Mucosa of rectum (tissue), 2 donors: ENCODE measurements around the gene HTR2C.
"Not testable (repeated sequence)": the region's sequence is repeated elsewhere in the genome, so short reads cannot be mapped to it uniquely, and the experiment has no call there.

Experiments
- H3K27ac ChIP-seq, 2 donors: one replicate each; pipeline ENCODE4 v1.7.0; 2013; ENCODE audit warnings: inconsistent platforms in 2 of 2, low read depth in 2 of 2, low read length in 2 of 2
- H3K27me3 ChIP-seq, 2 donors: one replicate each; pipeline ENCODE4 v1.7.0; 2013; ENCODE audit warnings: low read length in 2 of 2; ENCODE audit not compliant: control insufficient read depth in 2 of 2, insufficient read depth in 2 of 2
- H3K36me3 ChIP-seq, 2 donors: one replicate each; pipeline ENCODE4 v1.7.0; 2013; ENCODE audit warnings: low read length in 2 of 2; ENCODE audit not compliant: control insufficient read depth in 2 of 2, insufficient read depth in 2 of 2
- H3K4me1 ChIP-seq, 2 donors: one replicate each; pipeline ENCODE4 v1.7.0; 2013; ENCODE audit warnings: low read length in 2 of 2, mild to moderate bottlenecking in 1 of 2; ENCODE audit not compliant: control insufficient read depth in 2 of 2, insufficient read depth in 2 of 2
- H3K4me3 ChIP-seq, 2 donors: one replicate each; pipeline ENCODE4 v1.7.0; 2013; ENCODE audit warnings: low read length in 2 of 2
- H3K9ac ChIP-seq, 2 donors: one replicate each; pipeline ENCODE4 v1.7.0; 2013; ENCODE audit warnings: low read length in 2 of 2, low read depth in 1 of 2, mild to moderate bottlenecking in 1 of 2
- H3K9me3 ChIP-seq, 2 donors: one replicate each; pipeline ENCODE4 v1.7.0; 2013; ENCODE audit warnings: low read length in 2 of 2; ENCODE audit not compliant: control insufficient read depth in 2 of 2
- donor health status: healthy.
- donor health status: Normal muscosa, but diverticular disease.

Gene HTR2C

DNA sequence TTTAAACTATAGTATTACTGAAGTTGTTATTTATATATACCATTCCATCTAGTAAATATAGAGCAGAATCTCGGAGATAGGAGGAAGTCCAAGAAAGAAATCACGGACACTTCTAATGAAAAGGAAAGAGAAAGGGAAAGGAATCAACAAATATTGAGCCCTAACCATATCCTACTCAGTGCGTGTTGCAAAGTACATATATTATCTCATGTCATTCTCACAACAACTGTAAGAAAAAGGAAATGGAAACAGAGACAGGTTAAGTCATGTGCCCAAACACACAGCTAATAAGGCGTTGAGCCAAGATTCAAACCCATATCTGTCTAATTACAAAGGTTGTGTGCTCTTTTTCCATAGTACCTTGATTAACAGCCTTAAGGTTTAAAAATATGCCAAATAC lies 16.0 kb downstream of the HTR2C start:
- H3K9ac ChIP-seq = no peak overlapping the region

GRCh38 chrX:114606619-114607018 lies 22.7 kb downstream of the HTR2C start:
- H3K9ac ChIP-seq, H3K4me3 ChIP-seq, H3K27me3 ChIP-seq, H3K27ac ChIP-seq, H3K9me3 ChIP-seq, H3K4me1 ChIP-seq, H3K36me3 ChIP-seq: not testable (repeated sequence)

More for the DNA sequence above, 16.0 kb downstream of the HTR2C start:
- Histone ChIP-seq H3K27ac (no peak overlapping the region), H3K9me3 (no peaks in the 10 kb centered on the region), H3K27me3 (no peaks in the 10 kb centered on the region), H3K4me3 (no peak overlapping the region), H3K4me1 (no peaks in the 10 kb centered on the region), H3K36me3 (no peaks in the 10 kb centered on the region)

- no peak overlapping the region for H3K9ac ChIP-seq
- H3K36me3 ChIP-seq = no peaks in the 10 kb centered on the region
- H3K27ac ChIP-seq = no peak overlapping the region
- no peaks in the 10 kb centered on the region for H3K4me1 ChIP-seq
- H3K27me3 ChIP-seq = peaks cover 0 to 5% of the 10 kb centered on the region in 2 donors
- no peaks in the 10 kb centered on the region for H3K9me3 ChIP-seq
- H3K4me3 ChIP-seq = no peak overlapping the region
Measured at GRCh38 chrX:114611018-114611619, 27.2 kb downstream of the HTR2C start.

DNA sequence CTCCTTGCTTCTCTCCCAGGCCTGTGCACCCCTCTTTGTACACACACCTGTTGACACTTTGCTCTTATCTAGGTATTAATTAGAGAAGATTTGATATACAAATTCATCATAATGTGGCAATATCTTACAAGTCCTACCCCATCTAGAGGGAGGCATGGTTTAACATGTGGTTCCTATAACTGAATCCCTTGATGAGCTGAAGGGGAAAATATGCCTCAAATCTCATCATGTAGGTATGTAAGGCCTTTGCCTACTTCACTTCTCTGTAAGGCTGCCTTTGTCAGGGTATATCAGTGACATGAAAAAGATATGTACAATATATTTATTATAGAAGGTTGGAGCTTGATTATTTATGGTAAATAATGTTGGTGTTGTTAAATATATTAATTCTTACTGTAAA lies 31.9 kb downstream of the HTR2C start:
- H3K36me3 ChIP-seq = no peaks in the 10 kb centered on the region
- H3K4me3 ChIP-seq = no peak overlapping the region
- no peak overlapping the region for H3K9ac ChIP-seq
- H3K27ac ChIP-seq = no peak overlapping the region
- H3K27me3 ChIP-seq = no peaks in the 10 kb centered on the region
- no peaks in the 10 kb centered on the region for H3K4me1 ChIP-seq
- H3K9me3 ChIP-seq = no peaks in the 10 kb centered on the region

GRCh38 chrX:114619874-114620273 lies 36.0 kb downstream of the HTR2C start:
- no peak overlapping the region for H3K9ac ChIP-seq
- no peaks in the 10 kb centered on the region for H3K9me3 ChIP-seq
- no peaks in the 10 kb centered on the region for H3K36me3 ChIP-seq
- H3K27ac ChIP-seq = no peak overlapping the region
- H3K27me3 ChIP-seq = no peaks in the 10 kb centered on the region
- no peak overlapping the region for H3K4me3 ChIP-seq
- no peaks in the 10 kb centered on the region for H3K4me1 ChIP-seq

DNA sequence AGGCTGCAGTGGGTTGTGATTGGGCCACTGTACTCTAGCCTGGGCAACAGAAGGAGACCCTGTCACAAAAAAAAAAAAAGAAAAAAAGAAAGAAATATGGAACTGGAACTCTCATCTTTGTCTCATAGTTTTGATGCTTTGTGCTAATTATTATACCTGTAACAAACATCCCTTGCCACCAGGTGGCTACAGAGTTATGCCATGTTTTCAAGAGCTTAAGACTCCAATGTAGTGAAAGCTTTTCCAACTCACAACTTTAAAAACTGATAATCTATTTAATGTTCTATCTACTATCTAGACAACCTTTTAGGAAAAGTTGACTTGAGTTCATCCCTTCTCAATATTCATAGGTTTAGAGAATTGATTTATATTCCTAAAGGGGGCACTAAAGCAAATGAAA lies 42.4 kb downstream of the HTR2C start:
- Histone ChIP-seq H3K9ac (no peak overlapping the region), H3K36me3 (no peaks in the 10 kb centered on the region), H3K4me1 (no peaks in the 10 kb centered on the region)

DNA sequence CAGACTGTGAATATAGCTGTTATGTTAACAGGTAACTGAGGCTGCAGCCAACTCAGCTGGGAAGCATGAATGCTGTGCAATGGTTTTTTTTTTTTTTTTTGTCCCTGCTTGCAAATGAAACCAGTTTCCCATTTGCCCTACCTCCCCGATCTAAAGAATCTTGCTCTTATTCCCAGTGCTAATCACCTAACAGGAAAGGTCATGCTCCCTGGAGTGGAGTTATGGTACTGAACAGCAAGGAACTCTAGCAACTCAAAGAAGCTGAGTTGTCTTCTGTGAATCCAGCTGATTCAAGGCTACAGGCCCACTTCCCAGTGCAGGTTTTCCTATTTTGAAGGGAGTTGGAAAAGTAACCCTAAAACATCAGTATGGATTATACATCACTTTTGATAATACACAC lies 52.1 kb downstream of the HTR2C start:
- Histone ChIP-seq H3K27me3 (no peaks in the 10 kb centered on the region), H3K27ac (no peak overlapping the region), H3K4me1 (no peaks in the 10 kb centered on the region)

More for the DNA sequence above, 42.4 kb downstream of the HTR2C start:
- Histone ChIP-seq H3K9me3 (no peaks in the 10 kb centered on the region), H3K27ac (no peak overlapping the region), H3K4me3 (no peak overlapping the region), H3K27me3 (no peaks in the 10 kb centered on the region)

DNA sequence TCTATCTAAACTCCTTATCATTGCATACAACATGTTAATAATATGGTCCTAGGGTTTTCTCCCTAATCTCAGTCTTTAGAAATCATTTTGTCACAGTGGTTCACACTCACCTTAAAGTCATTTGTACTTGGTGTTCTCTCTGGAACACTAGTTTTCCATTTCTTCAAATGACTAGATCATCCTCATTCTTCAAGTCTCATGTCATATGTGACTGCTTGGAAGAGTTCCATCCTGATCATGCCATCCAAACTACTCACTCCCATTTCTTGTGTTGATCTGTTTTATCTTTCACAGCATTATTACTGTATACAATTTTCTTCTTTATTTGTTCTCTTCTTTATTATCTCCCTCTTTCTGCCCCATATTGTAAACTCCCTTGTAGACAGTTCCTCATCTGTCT lies 66.5 kb downstream of the HTR2C start:
- H3K4me1 ChIP-seq = no peaks in the 10 kb centered on the region
- H3K27me3 ChIP-seq = peaks cover 0 to 2% of the 10 kb centered on the region in 2 donors
- no peak overlapping the region for H3K9ac ChIP-seq
- H3K36me3 ChIP-seq = no peaks in the 10 kb centered on the region
- no peak overlapping the region for H3K4me3 ChIP-seq
- H3K9me3 ChIP-seq = no peaks in the 10 kb centered on the region
- H3K27ac ChIP-seq = no peak overlapping the region

More for the DNA sequence above, 52.1 kb downstream of the HTR2C start:
- no peaks in the 10 kb centered on the region for H3K36me3 ChIP-seq
- no peak overlapping the region for H3K4me3 ChIP-seq
- no peaks in the 10 kb centered on the region for H3K9me3 ChIP-seq
- H3K9ac ChIP-seq = no peak overlapping the region

- H3K36me3 ChIP-seq = no peaks in the 10 kb centered on the region
- no peaks in the 10 kb centered on the region for H3K4me1 ChIP-seq
- H3K27me3 ChIP-seq = no peaks in the 10 kb centered on the region
- no peak overlapping the region for H3K9ac ChIP-seq
- H3K27ac ChIP-seq = no peak overlapping the region
- no peak overlapping the region for H3K4me3 ChIP-seq
- H3K9me3 ChIP-seq = no peaks in the 10 kb centered on the region
Measured at GRCh38 chrX:114675365-114675764, 91.5 kb downstream of the HTR2C start.

- H3K4me3 ChIP-seq, H3K9ac ChIP-seq, H3K4me1 ChIP-seq, H3K27me3 ChIP-seq, H3K36me3 ChIP-seq, H3K9me3 ChIP-seq, H3K27ac ChIP-seq: not testable (repeated sequence)
Measured at GRCh38 chrX:114700533-114700932, 116.6 kb downstream of the HTR2C start.

GRCh38 chrX:114709406-114709805 lies 125.5 kb downstream of the HTR2C start:
- Histone ChIP-seq H3K27ac (no peak overlapping the region), H3K9me3 (no peaks in the 10 kb centered on the region), H3K4me3 (no peak overlapping the region), H3K4me1 (no peaks in the 10 kb centered on the region), H3K9ac (no peak overlapping the region), H3K27me3 (no peaks in the 10 kb centered on the region), H3K36me3 (no peaks in the 10 kb centered on the region)
